ENCODE data around the gene PXT1.

The PXT1 gene

GRCh38 chr6:36383606-36384005, 59.0 kb downstream of the PXT1 start:
- TF ChIP-seq CTCF (IDR thresholded peaks at IDR 0.05): no peak

GRCh38 chr6:36382976-36383375, 59.7 kb downstream of the PXT1 start:
- TF ChIP-seq CTCF (IDR thresholded peaks at IDR 0.05): no peak

- no peak for TF ChIP-seq CTCF (IDR thresholded peaks at IDR 0.05)
Measured at GRCh38 chr6:36381502-36382389, 60.9 kb downstream of the PXT1 start.

GRCh38 chr6:36380166-36380565, 62.5 kb downstream of the PXT1 start:
- TF ChIP-seq CTCF (IDR thresholded peaks at IDR 0.05): no peak

GRCh38 chr6:36378936-36379335, 63.7 kb downstream of the PXT1 start:
- TF ChIP-seq CTCF (IDR thresholded peaks at IDR 0.05): no peak

- no peak for TF ChIP-seq CTCF (IDR thresholded peaks at IDR 0.05)
Measured at GRCh38 chr6:36378243-36378920, 64.3 kb downstream of the PXT1 start.

GRCh38 chr6:36377594-36377993, 65.1 kb downstream of the PXT1 start:
- no peak for TF ChIP-seq CTCF (IDR thresholded peaks at IDR 0.05)
